Sigmoid colon (tissue), 7 donors: ENCODE results near the gene EVI5L. TPM values are rescaled to one million over a fixed set of nuclear protein-coding genes. Genes with fewer than 3 reads are reported as not detected.
"Not testable (repeated sequence)": the region's sequence is repeated elsewhere in the genome, so short reads cannot be mapped to it uniquely, and the experiment has no call there.

Experiments used
- DNase-seq: peaks from one replicate; pipeline ENCODE4 v3.0.0-alpha.2; 2019
- H3K27ac ChIP-seq, 4 donors: fragments of 200-600 bp; sonication (generic); one replicate each; pipeline ENCODE4 v1.5.1; 2016 to 2019; ENCODE audit warnings: mild to moderate bottlenecking in 1 of 4
- H3K27me3 ChIP-seq, 3 donors: fragments of 200-600 bp; sonication (generic); one replicate each; pipeline ENCODE4 v1.5.1; 2019; ENCODE audit warnings: mild to moderate bottlenecking in 1 of 3
- H3K36me3 ChIP-seq, 4 donors: fragments of 200-600 bp; sonication (generic); one replicate each; pipeline ENCODE4 v1.5.1; 2016 to 2019
- H3K4me1 ChIP-seq, 4 donors: fragments of 200-600 bp; sonication (generic); one replicate each; pipeline ENCODE4 v1.5.1; 2017 to 2019
- H3K4me3 ChIP-seq, 4 donors: fragments of 200-600 bp; sonication (generic); one replicate each; pipeline ENCODE4 v1.5.1; 2017 to 2019; ENCODE audit warnings: mild to moderate bottlenecking in 2 of 4, moderate library complexity in 1 of 4
- H3K9me3 ChIP-seq, 4 donors: fragments of 200-600 bp in 3 of 4; sonication (generic) in 3 of 4; one replicate each; pipeline versions ENCODE4 v1.5.1 to v1.6.1; 2013 to 2019
- CTCF ChIP-seq, 4 experiments: fragments of 450-650 bp in 3 of 4; fragments of 200-600 bp in 1 of 4; IDR thresholded peaks; one replicate each; pipeline ENCODE4 v1.5.1; 2016 to 2019; ENCODE audit warnings: antibody characterized with exemption in 4 of 4, mild to moderate bottlenecking in 3 of 4, moderate library complexity in 2 of 4
- EP300 ChIP-seq, 4 donors: sonication (generic); formaldehyde crosslinking; IDR thresholded peaks; one replicate each; pipeline ENCODE4 v1.6.1; 2017; ENCODE audit warnings: antibody characterized with exemption in 4 of 4
- POLR2A ChIP-seq, 2 donors: fragments of 450-650 bp; IDR thresholded peaks; one replicate each; pipeline ENCODE4 v1.6.1; 2016; ENCODE audit warnings: antibody characterized with exemption in 2 of 2, mild to moderate bottlenecking in 2 of 2, moderate library complexity in 2 of 2
- POLR2AphosphoS5 ChIP-seq, 4 donors: sonication (generic); formaldehyde crosslinking; IDR thresholded peaks; one replicate each; pipeline ENCODE4 v1.6.1; 2017; ENCODE audit warnings: antibody characterized with exemption in 4 of 4
- WGBS, 2 donors: extraction: QIAGEN DNeasy Blood & Tissue Kit; methylation state at CpG; one replicate each; pipeline ENCODE4 v1.1.7; 2013; 5-methylcytosine and 5-hydroxymethylcytosine counted together
- intact Hi-C: fragments of 100-400 bp; cut with DNase I; formaldehyde crosslinking; loops from one replicate; pipeline ENCODE4 v1.15.1; 2023
- polyA plus RNA-seq, 3 donors: library from polyadenylated mRNA; stranded (reverse); fragments of 200-250 nt; gene quantifications; one replicate each; pipeline ENCODE4 v1.2.3, GENCODE V29; 2013
- total RNA-seq, 4 donors: library from RNA; depleted of rRNA; stranded (reverse); fragments of >200 nt; gene quantifications; one replicate each; pipeline ENCODE4 v1.1.0, GENCODE V29; 2016
- donor health status: healthy with polysubstance abuse.
- donor health status: Bipolar disorder and iron deficiency.
- donor health status: healthy.

EVI5L gene
- total and polyA plus RNA-seq, 7 donors: 5.3 to 18.6 (median 10.3) TPM

DNA sequence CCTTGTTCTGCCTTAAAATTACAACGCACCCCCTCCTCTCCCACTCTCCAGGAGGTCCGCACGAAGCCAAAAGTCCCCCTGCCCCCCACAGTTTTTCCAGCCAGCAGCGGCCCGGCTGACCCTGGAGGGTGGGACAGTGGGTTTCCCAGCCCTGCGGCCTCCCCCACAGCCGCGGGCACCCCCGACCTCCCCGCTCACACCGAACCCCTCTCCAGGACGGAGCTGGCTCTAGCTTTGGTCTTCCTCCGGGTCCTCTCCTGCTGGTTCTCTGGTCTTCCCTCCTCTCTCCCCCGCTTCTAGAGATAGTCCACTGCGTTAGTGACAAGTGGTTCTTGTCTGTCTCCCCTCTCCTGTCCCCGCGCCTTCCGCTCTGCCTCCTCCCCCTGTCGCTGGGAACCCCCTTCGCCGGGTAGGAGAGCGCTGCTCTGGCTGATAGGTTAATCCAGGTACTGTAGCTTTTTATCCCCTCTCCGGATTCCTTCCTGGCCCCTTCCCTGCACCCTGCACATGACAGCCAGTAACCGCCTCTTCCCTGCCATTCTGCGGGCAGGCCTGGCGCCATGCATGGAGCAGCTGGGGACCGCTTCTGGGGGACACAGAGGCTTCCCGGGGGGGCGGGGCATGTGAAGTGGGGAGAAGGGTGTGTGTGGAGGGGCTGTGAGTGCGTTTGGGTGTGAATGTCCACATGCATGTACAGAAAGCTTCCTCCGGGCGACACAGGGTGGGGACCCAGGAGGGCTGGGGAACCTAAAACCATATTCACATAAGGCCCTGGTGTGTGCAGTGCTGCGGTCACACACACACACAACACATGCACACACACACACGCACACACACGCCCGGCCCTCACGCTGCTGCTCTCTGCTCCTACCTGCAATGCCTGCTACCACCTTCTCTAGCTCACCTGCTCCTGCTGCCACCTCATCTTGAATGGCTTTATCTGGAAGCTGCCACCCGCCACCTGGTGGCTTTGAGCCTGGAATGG is 27.0 kb downstream of the EVI5L start:
- 88% methylated on average over 38 of the region's 38 CpGs for WGBS, 2 donors
- Histone ChIP-seq H3K27ac (no peak overlapping the region), H3K4me1 (peaks cover 0 to 17% (median 15%) of the 10 kb centered on the region in 4 donors), H3K9me3 (no peaks in the 10 kb centered on the region), H3K27me3 (peaks cover 8 to 84% (median 54%) of the 10 kb centered on the region in 3 donors), H3K4me3 (no peak overlapping the region), H3K36me3 (peaks cover 0 to 31% (median 0%) of the 10 kb centered on the region in 4 donors)
- TF ChIP-seq POLR2AphosphoS5 (IDR thresholded peaks at IDR 0.05): no peak
- no peak for TF ChIP-seq EP300 (IDR thresholded peaks at IDR 0.05)
- no peak for TF ChIP-seq POLR2A (IDR thresholded peaks at IDR 0.05)
- TF ChIP-seq CTCF (IDR thresholded peaks at IDR 0.05): no peak
- no peak for DNase-seq
- intact Hi-C loops: loop anchor here (10.0 kb wide), 1 partner anchor 148 kb away; the partner anchor contains the start of gene ELAVL1

DNA sequence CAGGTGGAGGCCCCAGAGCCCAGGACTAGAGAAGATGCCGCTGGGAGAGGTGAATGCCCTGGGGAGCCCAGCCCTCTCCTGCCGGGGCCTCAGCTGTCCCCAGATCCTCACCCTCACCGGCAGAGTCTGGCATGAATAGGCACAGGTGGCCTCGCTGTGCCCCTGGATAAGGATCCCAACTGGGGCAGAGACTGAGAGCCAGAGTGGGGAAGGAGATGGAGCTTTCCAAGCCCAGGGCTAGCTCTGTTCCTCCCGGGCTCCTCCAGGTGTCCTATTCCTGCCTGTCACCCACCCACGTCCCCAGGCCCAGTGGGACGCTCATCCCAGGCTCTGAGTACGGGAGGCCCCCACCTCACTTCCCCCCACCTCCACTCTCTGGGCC is 27.7 kb downstream of the EVI5L start:
- Histone ChIP-seq H3K9me3 (no peaks in the 10 kb centered on the region), H3K4me3 (no peak overlapping the region), H3K36me3 (peaks cover 0 to 31% (median 0%) of the 10 kb centered on the region in 4 donors), H3K4me1 (peaks cover 0 to 24% (median 22%) of the 10 kb centered on the region in 4 donors), H3K27ac (no peak overlapping the region), H3K27me3 (peaks cover 12 to 91% (median 61%) of the 10 kb centered on the region in 3 donors)
- TF ChIP-seq EP300 (IDR thresholded peaks at IDR 0.05) (no peak), POLR2A (IDR thresholded peaks at IDR 0.05) (no peak), CTCF (IDR thresholded peaks at IDR 0.05) (no peak), POLR2AphosphoS5 (IDR thresholded peaks at IDR 0.05) (no peak)
- WGBS, 2 donors: 42 to 69% methylated on average over 8 of the region's 8 CpGs
- intact Hi-C loops: loop anchor here (10.0 kb wide), 1 partner anchor 147 kb away; the partner anchor contains the start of gene ELAVL1
- no peak for DNase-seq

DNA sequence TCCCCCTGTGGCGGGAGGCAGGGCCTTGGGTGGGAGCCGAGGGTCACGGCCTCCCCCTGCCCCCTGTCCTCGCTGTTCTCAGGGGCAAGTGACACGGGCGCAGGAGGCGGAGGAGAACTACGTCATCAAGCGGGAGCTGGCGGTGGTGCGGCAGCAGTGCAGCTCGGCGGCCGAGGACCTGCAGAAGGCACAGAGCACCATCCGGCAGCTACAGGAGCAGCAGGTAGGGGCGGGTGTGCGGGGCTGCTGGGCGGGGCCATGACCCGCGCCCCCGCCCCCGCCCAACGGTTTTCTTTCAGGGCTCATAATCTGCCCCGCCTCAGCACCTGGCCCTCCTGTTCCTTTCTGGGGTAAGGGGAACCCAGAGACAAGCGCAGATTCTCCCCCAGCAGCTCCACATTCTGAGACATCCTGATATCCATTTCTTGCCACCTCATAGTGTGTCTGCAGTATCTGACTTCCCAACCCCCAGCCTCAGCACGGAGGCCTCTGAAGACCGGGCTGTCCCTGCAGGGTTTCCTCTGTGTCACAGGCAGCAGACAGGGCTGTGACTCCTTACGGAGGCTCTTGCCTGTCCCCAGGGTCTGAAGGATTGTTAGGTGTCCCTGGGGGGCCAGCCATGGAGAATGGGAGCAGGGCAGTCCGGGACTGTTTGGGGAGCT is 28.2 kb downstream of the EVI5L start:
- Histone ChIP-seq H3K27me3 (peaks cover 12 to 95% (median 61%) of the 10 kb centered on the region in 3 donors), H3K9me3 (no peaks in the 10 kb centered on the region), H3K4me3 (no peak overlapping the region), H3K36me3 (peaks cover 0 to 31% (median 0%) of the 10 kb centered on the region in 4 donors), H3K27ac (no peak overlapping the region), H3K4me1 (peaks cover 0 to 23% (median 19%) of the 10 kb centered on the region in 4 donors)
- intact Hi-C loops: loop anchor here (10.0 kb wide), 1 partner anchor 147 kb away; the partner anchor contains the start of gene ELAVL1
- DNase-seq: no peak
- 13 to 51% methylated on average over 29 of the region's 29 CpGs for WGBS, 2 donors
- TF ChIP-seq POLR2A (IDR thresholded peaks at IDR 0.05) (no peak), CTCF (IDR thresholded peaks at IDR 0.05) (no peak)

DNA sequence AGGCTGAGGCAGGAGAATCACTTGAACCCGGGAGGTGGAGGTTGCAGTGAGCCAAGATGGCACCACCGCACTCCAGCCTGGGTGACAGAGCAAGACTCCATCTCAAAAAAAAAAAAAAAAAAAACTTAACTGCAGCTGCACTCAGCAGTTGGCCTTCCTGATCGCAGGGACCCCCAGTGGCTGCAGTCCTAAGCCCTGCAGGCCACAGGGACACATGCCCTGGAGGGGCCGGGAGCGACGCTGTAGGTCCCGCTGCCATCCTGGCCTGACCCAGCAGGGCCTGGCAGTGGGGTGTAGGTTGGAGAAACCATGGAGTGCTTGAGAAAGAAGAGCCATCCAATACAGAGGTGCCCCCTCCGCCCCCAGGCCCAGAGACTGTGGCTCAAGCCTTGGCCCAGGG is 29.1 kb downstream of the EVI5L start:
- H3K36me3 ChIP-seq: peaks cover 0 to 31% (median 0%) of the 10 kb centered on the region in 4 donors
- H3K27me3 ChIP-seq: peaks cover 17 to 98% (median 64%) of the 10 kb centered on the region in 3 donors

More for the DNA sequence above, 29.1 kb downstream of the EVI5L start:
- not testable (repeated sequence) for H3K27ac ChIP-seq, H3K4me3 ChIP-seq, DNase-seq, H3K9me3 ChIP-seq
- intact Hi-C loops: loop anchor here (10.0 kb wide), 1 partner anchor 146 kb away; the partner anchor contains the start of gene ELAVL1
- 94 to 98% methylated on average over 8 of the region's 8 CpGs for WGBS, 2 donors
- H3K4me1 ChIP-seq: peaks cover 0 to 20% (median 15%) of the 10 kb centered on the region in 4 donors
